Kidney glomerular epithelial cell (primary cell): ENCODE data around the gene RNF146.
"Not testable (repeated sequence)": the region's sequence is repeated elsewhere in the genome, so short reads cannot be mapped to it uniquely, and the experiment has no call there.

Experiments used
- DNase-seq: peaks from one replicate; lab custom pipeline; 2025; lab: John Stamatoyannopoulos, UW

The RNF146 gene

DNA sequence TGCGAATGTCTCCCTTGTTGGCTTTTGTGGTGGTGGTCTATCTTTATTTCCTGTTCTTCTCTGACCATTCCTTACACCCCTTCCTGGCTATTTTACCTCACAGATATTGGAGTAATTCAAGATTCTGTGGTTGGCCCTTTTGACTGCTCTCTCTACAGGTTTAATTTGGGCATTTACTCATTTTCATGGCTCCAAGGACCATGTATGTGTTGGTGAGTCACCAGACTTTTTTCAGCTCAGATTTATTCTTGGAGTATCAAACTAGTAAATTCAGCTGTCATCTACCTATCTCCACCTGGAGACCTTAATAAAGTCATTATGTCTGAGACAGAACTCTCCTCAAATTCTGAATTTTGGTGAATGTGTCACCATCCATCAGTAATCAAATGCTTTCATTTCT is 15.5 kb downstream of the RNF146 start:
- no peak for DNase-seq

DNA sequence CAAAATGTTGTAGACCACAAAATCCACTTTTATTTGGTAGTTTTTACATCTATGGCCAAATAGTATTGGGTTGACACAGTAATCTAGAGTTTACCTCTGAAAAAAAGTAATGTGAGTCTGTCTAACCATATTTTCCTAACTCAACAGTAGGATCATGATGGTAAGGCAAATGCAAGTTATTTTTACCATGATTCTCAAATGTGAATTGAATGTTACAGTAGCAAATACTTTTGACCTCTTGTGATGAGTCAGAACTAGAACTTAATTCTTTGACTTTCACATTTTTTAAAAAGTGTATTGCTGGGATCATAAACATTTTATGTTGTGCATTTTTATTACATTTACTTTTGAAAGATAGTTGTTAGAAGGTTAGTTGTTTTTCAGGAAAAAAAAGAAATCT is 22.0 kb downstream of the RNF146 start:
- DNase-seq = no peak

DNA sequence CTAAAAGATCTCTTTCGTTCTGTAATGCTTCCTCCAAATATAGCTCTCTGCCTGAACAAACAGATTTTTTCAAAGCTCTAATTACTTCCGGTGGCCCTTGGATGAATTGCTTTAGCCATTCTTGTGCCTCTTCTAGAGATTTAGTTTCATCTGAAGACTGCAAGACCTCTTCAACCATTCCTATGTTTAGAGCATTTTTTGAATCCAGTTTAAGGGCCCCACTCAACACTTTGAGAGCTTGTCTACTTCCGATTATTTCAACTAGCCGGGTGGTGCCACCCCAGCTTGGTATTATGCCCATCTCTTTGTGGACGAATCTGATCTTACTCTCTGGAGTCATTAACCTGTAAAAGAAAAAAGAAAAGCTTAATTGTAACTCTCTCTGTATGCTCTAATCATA is 23.3 kb downstream of the RNF146 start:
- DNase-seq = no peak

DNA sequence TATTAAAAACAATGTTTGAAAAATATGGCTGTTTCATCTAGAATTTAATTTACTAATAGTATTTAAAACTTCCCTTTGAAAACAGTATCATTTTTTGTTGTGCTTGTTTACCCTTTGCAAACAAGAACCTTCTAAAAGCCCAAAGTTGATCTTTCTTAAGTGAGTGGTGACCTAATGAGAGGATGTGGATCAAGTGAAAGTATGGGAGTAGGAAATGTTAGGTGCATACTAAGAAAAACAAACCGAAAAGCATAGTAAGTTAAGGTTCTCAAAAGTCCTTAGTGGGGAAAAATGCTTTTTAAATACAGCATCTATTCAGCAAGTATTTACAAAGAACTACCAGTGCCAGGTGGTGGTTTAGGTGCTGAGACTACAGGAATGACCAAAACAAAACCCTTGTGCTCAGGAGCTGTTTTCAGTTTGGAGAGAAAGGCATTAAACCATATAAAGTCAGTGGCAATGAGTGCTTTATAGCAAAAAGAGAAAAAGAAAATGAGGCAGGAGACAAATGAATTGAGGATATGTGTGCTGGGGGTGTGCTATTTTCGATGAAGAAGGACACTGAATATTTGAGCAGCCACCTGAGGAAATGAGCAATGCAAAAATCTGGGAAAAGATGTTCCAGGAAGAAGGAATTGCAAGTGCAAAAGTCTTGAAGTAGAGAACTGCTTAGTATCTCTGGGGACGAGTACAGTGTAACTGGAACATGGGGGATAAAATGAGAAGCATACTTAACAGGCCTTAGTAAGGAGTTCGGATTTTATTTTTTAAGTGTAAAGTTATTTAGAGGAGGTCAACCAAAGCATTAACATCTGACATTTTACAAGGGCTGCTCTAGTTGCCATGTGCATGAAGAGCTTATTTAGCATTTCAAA is 24.0 kb downstream of the RNF146 start:
- no peak for DNase-seq

DNA sequence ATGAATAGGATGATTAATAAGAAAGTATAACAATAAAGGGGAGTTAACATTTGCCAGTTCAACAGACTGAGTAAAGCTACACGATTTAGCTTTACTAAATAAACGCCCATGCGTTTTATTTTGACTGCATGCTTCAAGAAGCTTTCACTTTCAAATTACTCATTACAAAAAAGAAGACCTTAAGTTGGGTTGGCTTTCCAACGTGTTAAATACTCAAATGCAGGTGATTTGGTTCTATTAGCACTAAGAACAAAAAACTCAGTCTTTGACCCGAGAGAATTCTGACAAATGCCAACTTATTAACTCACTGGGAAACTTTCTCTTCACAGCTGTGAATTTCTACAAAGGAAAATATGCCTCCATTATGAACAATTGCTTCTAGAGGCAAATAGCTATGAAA is 24.8 kb downstream of the RNF146 start:
- DNase-seq = no peak

DNA sequence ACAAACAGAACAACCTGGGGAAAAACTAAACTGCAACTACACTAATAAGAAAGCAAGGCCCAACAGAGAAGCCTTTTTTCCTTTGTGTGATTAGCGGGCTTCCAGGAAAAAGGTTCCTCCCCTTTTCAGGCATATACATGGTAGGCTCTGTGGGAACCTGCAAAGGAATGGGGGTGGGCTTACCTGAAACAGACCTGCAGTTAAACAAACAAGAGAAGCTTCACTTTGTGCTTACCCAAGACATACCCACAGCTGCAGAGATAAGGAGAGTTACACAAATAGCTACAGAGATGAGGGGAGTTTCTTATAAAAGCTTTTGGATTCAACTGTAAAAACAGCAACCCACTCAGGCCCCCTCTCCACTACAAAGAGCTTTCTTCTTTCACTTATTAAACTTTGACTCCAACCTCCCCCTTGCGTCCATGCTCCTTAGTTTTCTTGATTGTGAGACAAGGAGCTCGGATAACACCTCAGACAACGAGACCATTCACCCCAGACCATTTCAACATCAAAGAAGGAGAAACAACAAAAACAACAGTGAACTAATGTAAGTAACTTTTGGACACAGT is 30.9 kb downstream of the RNF146 start:
- no peak for DNase-seq

- DNase-seq = no peak
Observed at GRCh38 chr6:127298475-127298874, 31.8 kb downstream of the RNF146 start.

GRCh38 chr6:127299522-127300240 is 33.0 kb downstream of the RNF146 start:
- no peak for DNase-seq

DNA sequence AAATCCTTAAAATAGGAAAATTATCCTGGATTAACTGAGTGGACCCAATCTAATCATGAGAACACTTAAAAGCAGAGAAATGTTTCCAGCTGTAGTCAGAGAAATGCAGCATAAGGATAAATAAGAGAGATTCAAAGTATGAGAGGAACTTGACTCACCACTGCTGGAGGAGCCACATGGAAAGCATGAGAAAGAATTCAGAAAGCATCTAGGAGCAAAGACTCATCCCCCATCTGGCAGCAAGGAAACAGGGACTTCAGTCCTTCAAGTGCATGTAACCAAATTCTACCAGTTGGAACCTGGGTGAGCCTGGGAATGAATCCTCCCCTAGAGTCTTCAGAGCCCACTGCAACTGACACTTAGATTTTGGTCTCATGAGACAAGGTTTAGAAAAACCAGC is 33.7 kb downstream of the RNF146 start:
- peak; percentile 19 for DNase-seq

GRCh38 chr6:127301199-127301700 is 34.6 kb downstream of the RNF146 start:
- no peak for DNase-seq

GRCh38 chr6:127302728-127303660 is 36.3 kb downstream of the RNF146 start:
- DNase-seq = peak; percentile 63

- DNase-seq = no peak
Observed at GRCh38 chr6:127303917-127304316, 37.3 kb downstream of the RNF146 start.

DNA sequence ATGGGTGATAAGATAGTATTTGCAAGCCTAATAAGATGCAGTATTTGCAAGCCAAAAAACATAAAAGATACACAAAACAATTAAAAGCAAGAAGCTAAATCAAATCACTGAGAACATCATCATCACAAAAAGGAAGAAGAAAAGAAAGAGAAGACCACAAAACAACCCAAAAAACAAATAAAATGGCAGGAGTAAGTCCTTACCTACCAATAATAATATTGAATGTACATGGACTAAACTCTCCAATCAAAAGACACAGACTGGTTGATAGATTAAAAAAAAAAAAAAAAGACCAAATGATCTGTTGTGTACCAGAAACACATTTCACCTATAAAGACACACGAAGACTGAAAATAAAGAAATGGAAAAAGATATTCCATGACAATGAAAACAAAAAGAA is 39.1 kb downstream of the RNF146 start:
- DNase-seq = no peak

- no peak for DNase-seq
Observed at GRCh38 chr6:127317388-127318128, 50.9 kb downstream of the RNF146 start.

- no peak for DNase-seq
Observed at GRCh38 chr6:127319686-127320085, 53.0 kb downstream of the RNF146 start.

DNA sequence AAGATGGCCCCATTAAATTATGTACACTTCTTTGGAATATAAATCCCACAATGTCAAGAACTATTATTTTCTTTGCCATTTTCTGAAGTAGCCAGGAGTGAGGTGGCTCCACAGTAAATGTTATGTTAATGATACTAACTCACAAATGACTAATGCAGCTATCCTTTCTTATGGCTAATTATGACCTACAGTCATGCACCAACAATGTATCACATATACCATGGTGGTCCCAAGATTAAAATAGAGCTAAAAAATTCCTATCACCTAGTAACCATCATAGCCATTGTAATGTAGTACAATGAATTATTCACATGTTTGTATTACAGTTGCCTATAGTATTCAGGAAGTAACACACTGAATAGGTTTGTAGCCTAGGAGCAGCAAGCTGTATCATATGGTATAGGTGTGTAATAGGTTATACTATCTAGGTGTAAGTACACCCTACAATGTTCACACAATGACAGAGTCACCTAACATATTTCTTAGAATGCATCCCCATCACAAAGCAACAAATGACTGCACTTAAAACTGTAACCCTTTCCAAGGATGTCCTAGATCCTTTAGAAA is 61.5 kb downstream of the RNF146 start:
- peak; percentile 58 for DNase-seq

GRCh38 chr6:127331256-127331655 is 64.6 kb downstream of the RNF146 start:
- DNase-seq = not testable (repeated sequence)

- DNase-seq = no peak
Observed at GRCh38 chr6:127332383-127332961, 65.8 kb downstream of the RNF146 start.
